GM12872 (cell line): ENCODE data around the gene CENPV.

Experiments
- TF ChIP-seq, protein P1 (sequence below): IDR thresholded peaks from 3 replicates; pipeline ENCODE4 v1.5.1; 2011; ENCODE audit warnings: low read depth, mild to moderate bottlenecking, low read length, moderate library complexity; ENCODE audit not compliant: insufficient read depth

The CENPV gene

DNA sequence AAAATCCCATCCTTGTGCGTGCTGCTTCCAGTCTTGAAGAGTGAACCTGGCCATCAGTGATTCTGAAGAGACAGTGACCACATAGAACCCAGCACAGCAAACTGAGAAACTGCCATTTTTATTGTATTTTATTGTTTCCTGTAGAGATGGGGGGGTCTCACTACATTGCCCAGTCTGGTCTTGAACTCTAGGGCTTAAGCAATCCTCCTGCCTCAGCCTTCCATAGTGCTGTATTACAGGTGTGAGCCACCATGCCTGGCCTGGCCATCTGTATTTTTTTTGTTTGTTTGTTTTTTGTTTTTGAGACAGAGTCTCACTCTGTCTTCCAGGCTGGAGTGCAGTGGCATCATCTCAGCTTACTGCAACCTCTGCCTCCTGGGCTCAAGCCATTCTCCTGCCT, 13.9 kb downstream of the CENPV start:
- TF ChIP-seq, protein P1, sequence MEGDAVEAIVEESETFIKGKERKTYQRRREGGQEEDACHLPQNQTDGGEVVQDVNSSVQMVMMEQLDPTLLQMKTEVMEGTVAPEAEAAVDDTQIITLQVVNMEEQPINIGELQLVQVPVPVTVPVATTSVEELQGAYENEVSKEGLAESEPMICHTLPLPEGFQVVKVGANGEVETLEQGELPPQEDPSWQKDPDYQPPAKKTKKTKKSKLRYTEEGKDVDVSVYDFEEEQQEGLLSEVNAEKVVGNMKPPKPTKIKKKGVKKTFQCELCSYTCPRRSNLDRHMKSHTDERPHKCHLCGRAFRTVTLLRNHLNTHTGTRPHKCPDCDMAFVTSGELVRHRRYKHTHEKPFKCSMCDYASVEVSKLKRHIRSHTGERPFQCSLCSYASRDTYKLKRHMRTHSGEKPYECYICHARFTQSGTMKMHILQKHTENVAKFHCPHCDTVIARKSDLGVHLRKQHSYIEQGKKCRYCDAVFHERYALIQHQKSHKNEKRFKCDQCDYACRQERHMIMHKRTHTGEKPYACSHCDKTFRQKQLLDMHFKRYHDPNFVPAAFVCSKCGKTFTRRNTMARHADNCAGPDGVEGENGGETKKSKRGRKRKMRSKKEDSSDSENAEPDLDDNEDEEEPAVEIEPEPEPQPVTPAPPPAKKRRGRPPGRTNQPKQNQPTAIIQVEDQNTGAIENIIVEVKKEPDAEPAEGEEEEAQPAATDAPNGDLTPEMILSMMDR, result no peak

DNA sequence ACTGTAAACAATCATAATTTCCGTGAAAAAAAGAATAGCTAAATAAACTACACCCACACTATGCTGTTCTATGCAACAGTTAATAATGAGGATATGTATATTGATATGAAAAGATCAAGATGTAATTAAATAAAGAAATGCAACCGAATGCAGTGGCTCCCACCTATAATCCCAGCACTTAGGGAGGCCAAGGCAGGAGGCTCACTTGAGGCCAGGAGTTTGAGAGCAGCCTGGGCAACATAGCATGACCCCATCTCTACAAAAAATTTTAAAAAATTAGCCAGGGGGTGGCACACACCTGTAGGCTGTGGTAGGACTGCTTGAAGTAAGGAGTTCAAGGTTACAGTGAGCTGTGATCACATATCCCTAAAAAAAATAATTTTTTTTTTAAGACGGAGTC, 14.9 kb downstream of the CENPV start:
- TF ChIP-seq, protein P1, result no peak

DNA sequence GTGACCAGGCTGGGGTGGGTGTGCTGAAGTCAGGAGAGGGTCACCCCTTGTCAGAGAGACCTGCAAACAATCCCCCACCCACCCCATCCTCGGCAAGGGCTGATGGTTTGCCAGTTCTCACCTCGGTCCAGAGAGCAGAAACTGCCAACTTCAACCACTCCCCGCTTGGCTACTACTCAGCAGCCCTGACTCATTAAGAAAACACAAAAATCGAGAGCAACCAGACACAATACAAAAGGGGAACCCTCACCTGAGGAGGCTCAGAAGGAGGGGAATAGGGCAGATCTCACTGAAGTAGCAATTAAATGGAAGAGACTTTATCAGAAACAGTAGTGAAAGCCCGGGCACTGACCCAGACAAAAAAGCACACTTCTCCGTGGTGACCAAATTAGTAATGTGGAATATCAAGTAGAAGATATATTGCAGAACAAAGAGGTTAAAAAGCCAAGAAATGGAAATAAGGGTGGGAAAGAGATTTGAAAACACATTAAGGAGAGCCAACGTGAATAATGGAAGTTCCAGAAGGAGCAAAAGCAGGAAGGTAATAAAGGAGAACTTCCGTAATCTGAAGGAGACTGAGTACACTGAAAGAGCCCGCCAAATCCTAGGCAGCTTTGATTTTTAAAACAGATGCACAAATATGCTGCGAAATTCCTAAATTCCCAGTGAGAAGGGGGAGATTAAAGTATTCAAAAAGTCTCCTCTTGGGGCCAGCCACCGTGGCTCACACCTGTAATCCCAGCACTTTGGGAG, 23.6 kb downstream of the CENPV start:
- TF ChIP-seq, protein P1, result no peak

DNA sequence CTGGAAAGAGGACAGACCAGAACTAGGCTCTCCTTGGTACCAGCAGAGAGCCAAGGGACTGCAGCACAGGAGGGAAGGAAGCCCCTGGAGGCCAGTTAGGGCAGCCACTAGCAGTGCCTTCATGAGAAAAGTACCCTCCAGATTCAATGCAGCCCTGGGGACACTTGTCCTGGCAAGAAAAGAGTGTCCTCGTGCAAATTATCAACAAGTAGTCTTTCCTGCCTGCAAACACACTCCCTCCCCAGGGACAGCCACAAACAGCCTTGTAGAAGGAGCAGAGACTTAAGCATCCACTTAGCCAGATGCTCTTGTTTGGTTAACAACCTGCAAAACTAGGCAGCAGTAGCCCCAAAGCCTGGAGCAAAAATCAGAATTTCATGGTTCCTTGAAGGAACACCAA, 24.3 kb downstream of the CENPV start:
- TF ChIP-seq, protein P1, result peak; percentile 30; the same call in 2 of the 3 replicates

DNA sequence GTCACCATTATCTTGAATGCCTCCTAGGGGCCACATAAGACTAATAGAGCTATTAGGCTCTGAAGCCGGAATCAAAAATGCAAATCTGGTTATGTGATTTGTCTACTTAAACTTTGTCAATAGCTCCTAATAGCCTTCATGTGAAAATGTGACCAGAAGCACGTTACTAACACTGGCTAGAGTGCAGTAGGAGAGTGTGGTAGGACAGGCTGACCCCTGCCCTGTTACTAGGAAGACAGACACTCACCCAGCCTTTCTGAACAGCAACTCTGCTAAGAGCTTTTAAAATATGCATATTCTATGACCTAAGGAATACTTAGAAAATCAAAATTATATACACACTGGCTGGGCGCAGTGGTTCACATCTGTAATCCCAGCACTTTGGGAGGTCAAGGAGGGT, 26.3 kb downstream of the CENPV start:
- TF ChIP-seq, protein P1, result no peak

DNA sequence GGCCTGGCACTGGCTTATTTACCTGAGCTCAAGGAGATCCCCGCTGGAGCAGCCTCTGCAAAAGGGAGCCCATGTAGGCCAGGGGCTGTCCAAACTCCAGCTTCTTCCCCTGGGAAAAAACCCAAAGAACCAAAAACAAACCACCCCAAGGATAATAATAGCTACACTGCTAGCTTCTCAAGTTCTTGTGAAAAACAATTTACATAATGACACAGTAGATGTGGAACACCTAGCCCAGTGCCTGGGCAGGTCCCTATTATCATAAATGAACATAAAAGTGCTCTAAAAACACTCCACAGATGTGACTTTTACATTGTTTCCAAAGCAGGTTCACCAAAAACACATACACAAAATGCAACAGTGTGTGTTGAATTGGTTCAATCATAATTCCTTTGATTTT, 27.3 kb downstream of the CENPV start:
- TF ChIP-seq, protein P1, result no peak

DNA sequence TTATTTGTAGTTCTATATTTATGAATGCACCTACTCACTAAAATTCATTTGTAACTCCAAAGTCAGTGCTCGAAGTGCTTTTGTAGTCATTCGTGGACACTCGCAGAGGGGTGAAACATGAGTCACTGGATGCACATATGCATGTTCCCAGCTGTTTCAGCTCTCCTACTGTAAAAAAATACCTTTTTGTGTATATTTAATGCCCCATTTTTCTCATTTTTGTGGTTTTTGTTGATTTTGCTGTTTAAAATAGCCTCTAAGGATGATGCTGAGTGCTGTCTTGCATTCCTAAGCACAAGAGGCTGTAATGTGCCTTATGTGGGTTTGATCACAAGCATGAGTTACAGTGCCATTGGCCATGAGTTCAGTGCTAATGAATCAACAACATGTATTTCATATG, 30.6 kb downstream of the CENPV start:
- TF ChIP-seq, protein P1, result no peak

DNA sequence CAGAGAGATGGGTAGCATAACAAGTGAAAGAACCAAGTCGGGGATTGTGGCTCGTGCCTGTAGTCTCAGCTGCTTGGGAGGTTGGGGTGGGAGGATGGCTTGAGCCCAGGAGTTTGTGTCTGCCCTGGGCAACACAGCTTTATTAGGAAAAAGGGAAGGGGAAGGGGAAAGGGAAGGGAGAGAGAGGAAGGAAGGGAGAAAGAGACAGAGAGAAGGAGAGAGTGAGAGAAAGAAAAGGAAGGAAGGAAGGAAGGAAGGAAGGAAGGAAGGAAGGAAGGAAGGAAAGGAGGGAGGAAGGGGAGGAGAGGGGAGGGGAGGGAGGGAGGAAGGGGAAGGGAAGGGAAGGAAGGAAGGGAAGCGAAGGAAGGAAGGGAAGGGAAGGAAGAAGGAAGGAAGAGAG, 33.3 kb downstream of the CENPV start:
- TF ChIP-seq, protein P1, result no peak
